Measurements from ENCODE around the gene NOC3L. TPM values are rescaled to one million over a fixed set of nuclear protein-coding genes. Genes with fewer than 3 reads are reported as not detected.

NOC3L gene
- total and polyA plus RNA-seq, 2 donors (not counting 3 experiments of a cell fraction or from before 2014, with no cell fraction given), result 4.3 to 20.5 TPM

DNA sequence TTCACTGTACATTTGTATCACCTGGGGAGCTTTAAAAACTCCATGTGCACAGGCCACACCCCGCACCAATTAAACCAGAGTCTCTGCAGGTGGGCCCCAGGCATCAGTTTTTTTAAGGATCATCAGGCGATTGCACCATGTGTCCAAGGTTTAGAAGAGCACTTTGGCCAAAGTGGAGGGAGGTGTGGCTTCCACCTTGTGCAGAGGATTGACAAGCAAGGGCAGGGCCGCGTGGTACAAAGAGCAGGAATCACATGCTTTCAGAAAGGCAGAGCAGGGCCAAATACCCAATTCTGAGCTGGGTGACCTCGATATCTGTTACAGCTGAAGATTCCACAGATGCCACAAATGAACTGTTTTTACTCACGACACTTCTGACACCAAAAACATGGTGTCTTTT lies 52.4 kb downstream of the NOC3L start:
- no peaks in the 10 kb centered on the region for H3K9me1 ChIP-seq (replicated peaks; ENCODE audit: control insufficient read depth, extremely low read depth, insufficient read depth, low read length)
- H3K27me3 ChIP-seq (ENCODE audit: control insufficient read depth in 2 of 2, insufficient read depth in 2 of 2, low read length in 2 of 2), result no peaks in the 10 kb centered on the region
- H3K4me3 ChIP-seq (replicated peaks in 1 of 3; ENCODE audit: insufficient read depth in 1 of 3, low read depth in 1 of 3, low read length in 3 of 3), result no peak overlapping the region
- no peaks in the 10 kb centered on the region for H3K9me3 ChIP-seq (replicated peaks; ENCODE audit: control insufficient read depth, insufficient read depth, low read length)
- H3K27ac ChIP-seq (ENCODE audit: insufficient read depth, low read depth, low read length), result no peak overlapping the region
- BruUV-seq (replicated peaks), result no TSS peak
- no peak for TF ChIP-seq EZH2 (IDR thresholded peaks at IDR 0.05; ENCODE audit: borderline replicate concordance, low read depth, low read length, severe bottlenecking)
- TF ChIP-seq JUN (IDR thresholded peaks at IDR 0.05; ENCODE audit: borderline replicate concordance, insufficient read depth, insufficient read length, low read depth), result no peak
- no peak for TF ChIP-seq MYC (IDR thresholded peaks at IDR 0.05; ENCODE audit: low read depth, low read length)
- TF ChIP-seq GATA2 (IDR thresholded peaks at IDR 0.05; ENCODE audit: insufficient read depth, insufficient read length, low read depth, low read length), result no peak
- POLR2A ChIA-PET, result no interaction called here
- no peak for FAIRE-seq
- peaks cover 12% of the 10 kb centered on the region for H3K4me1 ChIP-seq (ENCODE audit: control insufficient read depth, extremely low read depth, insufficient read depth, low read length)
- CTCF ChIA-PET, result interaction anchor here (2.0 to 5.8 kb wide), 2 partner anchors 10 to 394 kb away, joined by 5 to 66 read pairs; no protein-coding TSS in a partner anchor
- DNase-seq (ENCODE audit: low read depth, low spot score), result no peak
- no peaks in the 10 kb centered on the region for H4K20me1 ChIP-seq (replicated peaks; ENCODE audit: control insufficient read depth, extremely low read depth, insufficient read depth, low read length)
- no peaks in the 10 kb centered on the region for H3K79me2 ChIP-seq (ENCODE audit: control insufficient read depth, insufficient read depth, low read length)
- H2AFZ ChIP-seq (ENCODE audit: low read depth, low read length), result no peak overlapping the region
- no peak overlapping the region for H3K9ac ChIP-seq (replicated peaks; ENCODE audit: extremely low read depth, insufficient read depth, low read length)
- H3K36me3 ChIP-seq (ENCODE audit: control insufficient read depth in 2 of 2, extremely low read depth in 1 of 2, insufficient read depth in 2 of 2, low read length in 2 of 2), result no peaks in the 10 kb centered on the region
- intact Hi-C loops (cut with micrococcal nuclease), result no loop called here
- H3K4me2 ChIP-seq (ENCODE audit: insufficient read depth, low read length), result no peak overlapping the region
- dilution Hi-C loops (cut with MboI; ENCODE audit: extremely low pct_ligation_motif_present, low sequenced_read_pairs), result no loop called here

- BruUV-seq (replicated peaks), result no TSS peak
- dilution Hi-C loops (cut with MboI; ENCODE audit: extremely low pct_ligation_motif_present, low sequenced_read_pairs), result no loop called here
- no peak overlapping the region for H3K4me2 ChIP-seq (ENCODE audit: insufficient read depth, low read length)
These were observed 53.9 kb downstream of the NOC3L start for GRCh38 chr10:94308866-94309265.

More at GRCh38 chr10:94308866-94309265, 53.9 kb downstream of the NOC3L start:
- Histone ChIP-seq H3K27me3 (ENCODE audit: control insufficient read depth in 2 of 2, insufficient read depth in 2 of 2, low read length in 2 of 2) (peaks cover 0 to 2% of the 10 kb centered on the region in 2 experiments), H3K4me1 (ENCODE audit: control insufficient read depth, extremely low read depth, insufficient read depth, low read length) (peaks cover 12% of the 10 kb centered on the region), H3K9ac (replicated peaks; ENCODE audit: extremely low read depth, insufficient read depth, low read length) (no peak overlapping the region), H3K36me3 (ENCODE audit: control insufficient read depth in 2 of 2, extremely low read depth in 1 of 2, insufficient read depth in 2 of 2, low read length in 2 of 2) (no peaks in the 10 kb centered on the region), H3K27ac (ENCODE audit: insufficient read depth, low read depth, low read length) (no peak overlapping the region), H4K20me1 (replicated peaks; ENCODE audit: control insufficient read depth, extremely low read depth, insufficient read depth, low read length) (no peaks in the 10 kb centered on the region), H2AFZ (ENCODE audit: low read depth, low read length) (no peak overlapping the region), H3K9me1 (replicated peaks; ENCODE audit: control insufficient read depth, extremely low read depth, insufficient read depth, low read length) (no peaks in the 10 kb centered on the region), H3K9me3 (replicated peaks; ENCODE audit: control insufficient read depth, insufficient read depth, low read length) (no peaks in the 10 kb centered on the region), H3K4me3 (replicated peaks in 1 of 3; ENCODE audit: insufficient read depth in 1 of 3, low read depth in 1 of 3, low read length in 3 of 3) (no peak overlapping the region), H3K79me2 (ENCODE audit: control insufficient read depth, insufficient read depth, low read length) (no peaks in the 10 kb centered on the region)
- TF ChIP-seq, protein P1, sequence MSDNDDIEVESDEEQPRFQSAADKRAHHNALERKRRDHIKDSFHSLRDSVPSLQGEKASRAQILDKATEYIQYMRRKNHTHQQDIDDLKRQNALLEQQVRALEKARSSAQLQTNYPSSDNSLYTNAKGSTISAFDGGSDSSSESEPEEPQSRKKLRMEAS (IDR thresholded peaks at IDR 0.05; ENCODE audit: insufficient read depth, insufficient read length), result no peak
- TF ChIP-seq POLR2AphosphoS5 (IDR thresholded peaks at IDR 0.05; ENCODE audit: insufficient read depth, low read depth, low read length) (no peak), EZH2 (IDR thresholded peaks at IDR 0.05; ENCODE audit: borderline replicate concordance, low read depth, low read length, severe bottlenecking) (no peak), MYC (IDR thresholded peaks at IDR 0.05; ENCODE audit: low read depth, low read length) (no peak), GATA2 (IDR thresholded peaks at IDR 0.05; ENCODE audit: insufficient read depth, insufficient read length, low read depth, low read length) (no peak), JUN (IDR thresholded peaks at IDR 0.05; ENCODE audit: borderline replicate concordance, insufficient read depth, insufficient read length, low read depth) (no peak), FOS (IDR thresholded peaks at IDR 0.05; ENCODE audit: borderline replicate concordance, insufficient read depth, low read length) (no peak), POLR2A (IDR thresholded peaks at IDR 0.05; ENCODE audit: low read depth, low read length) (no peak)
- TF ChIP-seq, protein P2, sequence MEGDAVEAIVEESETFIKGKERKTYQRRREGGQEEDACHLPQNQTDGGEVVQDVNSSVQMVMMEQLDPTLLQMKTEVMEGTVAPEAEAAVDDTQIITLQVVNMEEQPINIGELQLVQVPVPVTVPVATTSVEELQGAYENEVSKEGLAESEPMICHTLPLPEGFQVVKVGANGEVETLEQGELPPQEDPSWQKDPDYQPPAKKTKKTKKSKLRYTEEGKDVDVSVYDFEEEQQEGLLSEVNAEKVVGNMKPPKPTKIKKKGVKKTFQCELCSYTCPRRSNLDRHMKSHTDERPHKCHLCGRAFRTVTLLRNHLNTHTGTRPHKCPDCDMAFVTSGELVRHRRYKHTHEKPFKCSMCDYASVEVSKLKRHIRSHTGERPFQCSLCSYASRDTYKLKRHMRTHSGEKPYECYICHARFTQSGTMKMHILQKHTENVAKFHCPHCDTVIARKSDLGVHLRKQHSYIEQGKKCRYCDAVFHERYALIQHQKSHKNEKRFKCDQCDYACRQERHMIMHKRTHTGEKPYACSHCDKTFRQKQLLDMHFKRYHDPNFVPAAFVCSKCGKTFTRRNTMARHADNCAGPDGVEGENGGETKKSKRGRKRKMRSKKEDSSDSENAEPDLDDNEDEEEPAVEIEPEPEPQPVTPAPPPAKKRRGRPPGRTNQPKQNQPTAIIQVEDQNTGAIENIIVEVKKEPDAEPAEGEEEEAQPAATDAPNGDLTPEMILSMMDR (IDR thresholded peaks at IDR 0.05; ENCODE audit: extremely low read depth in 1 of 2, insufficient read depth in 1 of 2, low read depth in 1 of 2, low read length in 2 of 2), result no peak
- intact Hi-C loops (cut with micrococcal nuclease), result no loop called here
- ChIA-PET POLR2A (no interaction called here), CTCF (interaction anchor here (1.0 to 5.8 kb wide), 4 partner anchors 12 to 392 kb away, joined by 4 to 66 read pairs (median 6); no protein-coding TSS in a partner anchor)
- DNase-seq (ENCODE audit: low read depth, low spot score) (peak; percentile 87), FAIRE-seq (peak; percentile 68)

All from endothelial cell of umbilical vein (primary cell).